Measurements from ENCODE around the gene RNF19B.
"Not testable (repeated sequence)": the region's sequence is repeated elsewhere in the genome, so short reads cannot be mapped to it uniquely, and the experiment has no call there.

The RNF19B gene, protein sequence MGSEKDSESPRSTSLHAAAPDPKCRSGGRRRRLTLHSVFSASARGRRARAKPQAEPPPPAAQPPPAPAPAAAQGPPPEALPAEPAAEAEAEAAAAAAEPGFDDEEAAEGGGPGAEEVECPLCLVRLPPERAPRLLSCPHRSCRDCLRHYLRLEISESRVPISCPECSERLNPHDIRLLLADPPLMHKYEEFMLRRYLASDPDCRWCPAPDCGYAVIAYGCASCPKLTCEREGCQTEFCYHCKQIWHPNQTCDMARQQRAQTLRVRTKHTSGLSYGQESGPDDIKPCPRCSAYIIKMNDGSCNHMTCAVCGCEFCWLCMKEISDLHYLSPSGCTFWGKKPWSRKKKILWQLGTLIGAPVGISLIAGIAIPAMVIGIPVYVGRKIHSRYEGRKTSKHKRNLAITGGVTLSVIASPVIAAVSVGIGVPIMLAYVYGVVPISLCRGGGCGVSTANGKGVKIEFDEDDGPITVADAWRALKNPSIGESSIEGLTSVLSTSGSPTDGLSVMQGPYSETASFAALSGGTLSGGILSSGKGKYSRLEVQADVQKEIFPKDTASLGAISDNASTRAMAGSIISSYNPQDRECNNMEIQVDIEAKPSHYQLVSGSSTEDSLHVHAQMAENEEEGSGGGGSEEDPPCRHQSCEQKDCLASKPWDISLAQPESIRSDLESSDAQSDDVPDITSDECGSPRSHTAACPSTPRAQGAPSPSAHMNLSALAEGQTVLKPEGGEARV

DNA sequence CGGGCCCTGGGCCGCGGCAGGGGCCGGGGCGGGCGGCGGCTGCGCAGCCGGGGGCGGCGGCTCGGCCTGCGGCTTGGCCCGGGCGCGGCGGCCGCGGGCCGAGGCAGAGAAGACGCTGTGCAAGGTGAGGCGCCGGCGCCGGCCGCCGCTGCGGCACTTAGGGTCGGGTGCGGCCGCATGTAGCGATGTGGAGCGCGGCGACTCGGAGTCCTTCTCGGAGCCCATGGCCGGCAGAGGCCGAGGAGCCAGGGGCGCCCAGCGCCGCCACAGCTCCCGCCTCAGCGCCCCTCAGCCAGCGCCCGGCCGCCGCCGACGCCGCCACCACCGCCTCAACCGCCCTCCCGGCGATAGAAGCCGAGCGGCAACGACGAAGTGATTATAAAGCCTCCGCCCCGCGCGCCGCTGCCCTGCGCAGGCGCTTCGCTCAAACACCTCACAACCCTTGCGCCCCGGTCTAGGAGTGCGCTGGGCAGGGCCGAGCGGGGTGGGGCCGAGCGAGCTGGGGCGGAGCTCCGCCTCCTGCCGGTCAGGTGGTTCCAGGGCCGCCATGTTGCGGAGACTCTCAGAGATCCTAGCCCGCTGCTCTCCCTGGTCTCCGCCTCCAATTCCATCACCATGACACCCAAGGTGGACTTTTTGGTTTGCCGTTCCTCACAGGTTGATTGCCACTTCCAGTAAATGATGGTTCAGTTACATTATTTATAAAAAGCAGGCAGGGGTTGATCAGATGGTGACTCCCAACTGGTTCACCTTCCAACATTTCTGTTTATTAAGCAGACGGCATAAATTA is at the start of gene RNF19B:
TSS of gene RNF19B (minus strand) at position 349 of the 790 bp plus-strand sequence. CDS start at position 225, 124 bp downstream.
- peak; percentile 94 for DNase-seq (ENCODE audit: low spot score)

DNA sequence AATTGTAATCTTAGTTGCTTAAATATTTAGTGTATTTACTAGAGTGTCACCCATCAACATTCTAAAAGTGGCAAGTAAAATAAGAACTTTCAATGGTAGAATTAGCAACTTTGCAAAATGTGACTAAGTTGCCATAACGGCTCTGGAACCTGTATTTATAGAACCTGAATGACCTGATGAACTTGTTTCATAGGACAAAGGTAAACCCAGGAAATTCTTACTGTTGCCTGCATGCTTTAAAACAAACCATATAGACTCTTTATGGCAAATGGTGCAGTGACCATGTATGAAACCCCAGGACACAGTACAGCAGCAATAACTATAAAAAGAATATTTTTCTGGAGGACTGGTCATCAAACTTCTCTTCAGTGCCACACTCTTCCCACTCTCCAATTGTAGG is 49.2 kb upstream of the RNF19B start:
- DNase-seq (ENCODE audit: low spot score), result no peak

DNA sequence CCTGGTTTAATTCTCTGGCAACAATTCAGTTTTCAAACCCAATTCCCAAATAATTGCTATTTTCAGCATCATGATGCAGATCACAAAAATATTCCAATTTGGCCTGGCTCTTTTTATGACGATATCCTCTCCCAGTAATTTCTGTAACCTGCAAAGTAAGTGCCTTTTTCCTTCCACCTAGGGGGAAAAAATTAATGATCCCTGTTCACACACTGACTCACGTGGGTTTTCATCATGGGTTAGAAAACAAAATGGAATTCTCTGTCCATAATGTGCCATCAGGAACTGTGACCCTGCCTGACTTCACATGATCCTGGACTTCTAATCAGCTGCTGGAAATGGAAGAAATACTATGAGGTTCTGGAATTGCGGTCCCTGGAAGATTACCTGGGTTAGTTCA is 47.6 kb upstream of the RNF19B start:
- no peak for DNase-seq (ENCODE audit: low spot score)

DNA sequence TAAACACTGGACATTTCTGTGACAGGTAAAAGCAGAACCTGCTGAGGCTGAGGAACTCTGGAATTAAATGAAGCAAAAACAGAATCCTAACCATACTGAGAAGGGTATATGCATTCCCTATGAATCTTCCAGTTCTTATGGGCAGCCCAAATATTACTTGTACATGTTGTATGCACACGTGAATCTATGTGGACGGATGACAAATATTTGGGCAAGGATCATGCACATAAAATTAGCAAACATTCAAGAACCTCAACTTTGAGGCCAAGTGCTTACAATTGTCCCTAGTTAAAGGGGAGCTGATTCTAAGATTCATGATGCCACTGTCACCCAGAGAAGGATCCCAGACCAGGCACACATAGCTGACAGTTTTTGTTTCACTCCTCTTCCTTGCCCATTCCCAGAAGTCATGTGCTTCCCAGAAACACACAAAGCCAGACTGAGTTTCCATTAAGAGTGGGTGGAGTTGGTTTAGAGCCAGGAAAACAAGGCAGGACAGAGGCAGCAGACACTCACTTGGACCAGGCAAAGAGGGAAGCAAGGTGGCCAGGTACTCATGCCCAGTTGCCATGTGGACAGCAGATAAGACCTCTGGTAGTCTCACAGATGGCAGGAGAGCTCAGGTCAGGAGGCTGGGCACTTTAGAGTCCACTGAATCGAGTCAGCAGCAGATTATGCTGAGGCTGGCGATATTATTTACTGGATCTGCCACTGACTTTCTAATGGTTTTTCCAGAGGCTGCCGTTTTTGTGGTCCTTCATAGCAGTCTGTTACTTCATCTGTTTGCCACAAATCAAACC is 46.5 kb upstream of the RNF19B start:
- DNase-seq (ENCODE audit: low spot score), result no peak

DNA sequence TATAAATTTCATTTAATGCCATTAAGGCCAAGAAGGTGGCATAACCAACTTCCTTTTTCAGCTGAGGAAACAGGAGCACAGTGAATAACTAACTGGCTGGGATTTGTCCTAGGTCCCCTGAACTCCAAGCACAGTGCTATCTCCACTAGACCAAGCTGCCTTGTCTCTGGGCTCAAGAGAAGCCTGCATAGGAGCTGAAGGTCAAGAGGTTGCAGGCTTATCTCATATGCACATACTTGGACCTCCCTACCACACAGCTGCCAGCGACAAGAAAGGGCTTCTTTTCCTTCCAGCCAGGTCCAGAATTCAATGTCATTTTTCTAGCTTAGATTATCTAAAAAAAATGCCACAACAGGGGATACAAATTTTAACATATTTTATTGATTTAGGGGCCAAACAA is 45.0 kb upstream of the RNF19B start:
- no peak for DNase-seq (ENCODE audit: low spot score)

DNA sequence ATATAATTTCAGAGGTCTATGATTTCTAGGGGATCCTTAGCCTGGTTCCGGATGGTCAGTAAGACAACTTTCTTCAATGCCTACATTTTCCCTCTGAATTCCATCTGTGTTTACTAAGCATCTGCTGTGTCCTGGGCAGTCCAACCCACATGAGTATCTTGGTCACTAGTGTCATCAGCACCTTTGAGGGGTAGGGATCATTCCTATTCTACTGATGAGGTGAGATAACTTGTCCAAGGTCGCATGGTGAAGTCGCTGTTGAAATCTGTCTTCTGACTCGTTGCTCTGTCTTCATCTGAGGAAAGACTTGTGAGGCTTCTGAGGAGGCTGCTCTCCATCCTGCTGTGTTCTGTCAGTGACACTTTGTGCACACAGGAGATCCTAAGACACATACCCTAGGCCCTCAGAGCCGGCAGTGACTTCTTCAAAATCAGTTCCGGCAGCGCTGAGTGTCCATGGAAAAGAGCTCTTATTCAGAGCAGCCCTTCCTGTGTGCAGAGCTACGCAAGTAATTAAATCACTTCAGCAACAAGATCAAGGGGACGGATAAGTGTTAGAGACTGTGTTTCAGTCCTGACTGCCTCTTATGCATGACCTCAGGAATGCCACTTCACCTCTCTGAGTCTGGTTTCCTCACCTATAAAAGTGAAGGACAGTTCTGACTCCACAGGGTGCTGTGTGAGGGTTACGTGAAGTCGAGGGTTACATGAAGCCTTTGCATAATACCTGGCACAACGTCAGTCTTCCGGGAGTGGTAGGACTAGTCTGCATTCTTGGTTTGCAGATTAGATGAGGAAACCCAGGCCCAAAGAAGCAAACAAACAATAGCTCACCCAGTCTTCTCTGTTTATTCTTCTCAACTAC is 43.7 kb upstream of the RNF19B start:
- DNase-seq (ENCODE audit: low spot score), result no peak

DNA sequence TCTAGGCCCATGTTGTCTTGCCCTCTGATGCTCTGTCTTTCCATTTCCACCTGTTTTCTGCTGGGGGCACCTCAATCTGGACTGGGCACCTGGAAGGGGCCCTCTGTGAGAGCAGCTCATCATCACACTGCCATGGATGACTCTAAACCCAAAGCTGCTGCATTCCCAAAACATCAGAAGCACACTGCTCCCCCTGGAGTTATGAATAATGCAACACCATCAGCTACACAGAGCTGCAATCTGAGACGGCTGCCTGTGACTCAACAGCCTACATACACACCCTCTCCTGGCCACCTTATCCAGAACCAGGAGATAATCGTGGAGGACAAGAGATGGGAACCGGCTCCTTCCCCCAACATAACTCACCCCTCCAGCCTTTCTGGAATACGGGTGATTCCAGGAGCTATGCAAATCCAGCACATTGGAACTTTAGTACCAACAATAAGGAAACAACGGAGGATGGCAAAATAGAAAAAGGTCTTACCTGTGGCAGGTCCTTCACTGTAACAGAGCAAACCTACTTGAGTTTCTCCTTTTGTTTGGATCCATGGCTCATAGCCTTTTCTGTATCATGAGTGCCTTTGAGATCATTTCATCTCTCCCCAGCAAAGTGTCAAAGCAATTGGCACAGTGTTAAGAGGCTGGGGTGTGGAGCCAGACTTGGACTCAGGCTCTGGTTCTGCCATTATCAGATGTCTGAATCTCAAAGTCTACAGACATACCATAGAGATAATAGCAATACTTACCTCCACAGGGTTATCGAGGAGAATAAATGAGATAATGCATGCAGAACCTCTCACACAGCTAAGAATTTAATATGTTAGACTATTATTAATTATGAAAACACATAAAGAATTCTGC is 42.8 kb upstream of the RNF19B start:
- DNase-seq (ENCODE audit: low spot score), result peak; percentile 88

DNA sequence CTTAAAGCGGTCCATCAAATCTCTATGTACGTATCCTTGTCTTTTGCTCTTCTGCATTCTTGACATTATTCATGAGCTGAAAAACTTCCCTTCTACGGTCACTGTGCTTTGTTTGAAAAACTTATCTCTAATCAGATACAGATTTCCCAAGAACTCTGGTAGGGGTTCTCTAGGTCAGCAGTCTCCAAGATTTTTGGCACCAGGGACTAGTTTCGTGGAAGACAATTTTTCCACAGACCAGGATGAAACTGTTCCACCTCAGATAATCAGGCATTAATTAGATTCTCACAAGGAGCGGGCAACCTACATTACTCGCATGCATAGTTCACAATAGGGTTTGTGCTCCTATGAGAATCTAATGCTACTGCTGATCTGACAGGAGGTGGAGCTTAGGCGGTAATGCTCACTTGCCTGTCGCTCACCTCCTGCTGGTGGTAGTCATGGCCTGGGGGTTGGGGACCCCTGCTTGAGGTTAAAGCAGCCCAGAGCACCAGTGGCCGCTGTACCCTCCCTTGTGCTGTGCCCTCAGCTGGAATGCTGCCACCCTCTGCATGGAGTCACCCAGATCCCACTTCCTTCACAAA is 41.3 kb upstream of the RNF19B start:
- DNase-seq (ENCODE audit: low spot score), result no peak

DNA sequence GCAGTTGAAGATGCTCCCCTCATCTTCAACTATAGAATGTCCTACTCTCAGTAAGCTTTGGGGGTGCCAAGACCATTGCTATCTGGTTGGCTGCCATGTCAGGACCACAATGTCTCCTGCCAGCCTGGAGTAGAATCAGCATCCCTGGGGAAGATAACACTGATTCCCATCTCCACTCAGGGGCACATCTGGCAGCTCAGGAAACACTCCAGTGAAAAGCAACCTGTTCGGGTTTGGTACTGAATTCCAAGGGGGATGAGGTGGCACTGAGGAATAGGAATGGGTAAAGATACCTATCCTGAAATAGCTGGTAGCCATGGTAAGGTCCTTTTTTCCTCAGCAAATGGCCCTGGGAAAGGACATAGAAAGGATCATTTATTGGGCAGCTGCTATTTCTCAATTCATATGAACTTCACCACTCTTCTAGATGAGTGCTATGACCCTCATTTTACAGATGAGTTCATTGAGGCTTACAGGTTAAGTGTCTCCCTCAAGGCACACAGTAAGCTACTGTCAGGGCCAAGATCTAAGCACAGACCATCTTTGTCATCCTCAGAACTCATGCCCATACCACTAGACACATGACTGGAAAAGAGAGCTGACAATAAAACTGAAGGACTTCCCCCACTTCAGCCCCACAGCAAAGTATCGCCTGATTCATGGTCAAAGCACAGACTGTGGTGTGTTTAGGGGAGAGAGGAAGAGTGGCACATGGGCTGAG is 40.7 kb upstream of the RNF19B start:
- DNase-seq (ENCODE audit: low spot score), result no peak

DNA sequence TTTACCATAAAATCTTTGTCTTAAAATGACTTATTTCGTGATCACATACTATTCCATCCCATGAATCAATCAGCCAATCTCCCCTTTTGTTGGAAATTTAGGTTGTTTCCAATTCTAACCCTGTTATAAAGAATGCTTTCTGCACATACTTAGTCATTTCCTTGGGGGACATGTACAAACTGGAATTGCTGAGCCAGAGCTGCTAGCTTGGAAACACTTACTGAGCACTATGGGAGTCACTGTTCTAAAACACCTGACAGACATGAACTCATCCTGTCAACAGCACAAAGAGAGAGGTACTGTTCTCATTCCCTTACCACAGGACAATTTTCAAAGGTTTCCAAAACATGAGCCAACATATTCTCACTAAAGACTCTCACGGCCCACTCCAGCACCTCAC is 40.0 kb upstream of the RNF19B start:
- DNase-seq (ENCODE audit: low spot score), result peak; percentile 45

DNA sequence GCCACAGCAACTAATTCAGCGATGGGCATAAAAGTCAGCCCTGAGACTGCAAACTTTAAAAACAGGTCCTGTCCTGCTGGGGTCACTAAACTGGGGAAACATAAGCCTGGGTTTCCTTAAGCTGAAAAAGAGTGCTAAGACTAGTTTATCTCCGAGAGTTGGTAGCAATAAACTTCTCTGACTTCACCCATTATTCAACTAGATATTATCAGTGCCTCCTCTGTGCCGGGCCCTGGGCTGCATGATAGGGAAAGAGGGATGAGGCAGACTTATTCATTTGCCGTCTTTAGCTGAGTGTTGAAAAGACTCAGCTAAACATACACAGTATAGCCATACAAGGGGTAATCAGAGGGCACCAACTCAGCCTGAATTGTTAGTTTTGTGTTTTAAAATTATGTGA is 39.0 kb upstream of the RNF19B start:
- DNase-seq (ENCODE audit: low spot score), result no peak

DNA sequence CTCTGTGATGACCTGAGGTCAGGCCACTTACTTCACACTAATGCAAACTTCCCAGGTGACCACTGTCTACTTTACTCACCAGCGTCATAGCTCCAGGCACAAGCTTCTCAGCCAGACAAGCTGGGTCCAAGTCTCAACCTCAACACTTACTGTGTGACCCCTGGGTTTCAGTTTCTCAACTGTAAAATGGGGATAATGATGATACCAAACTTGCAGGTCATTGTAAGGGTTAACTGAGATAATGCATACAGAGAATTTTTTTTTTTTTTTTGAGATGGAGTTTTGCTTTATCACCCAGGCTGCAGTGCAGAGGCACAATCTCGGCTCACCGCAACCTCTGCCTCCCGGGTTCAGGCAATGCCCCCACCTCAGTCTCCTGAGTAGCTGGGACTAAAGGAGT is 37.4 kb upstream of the RNF19B start:
- no peak for DNase-seq (ENCODE audit: low spot score)

DNA sequence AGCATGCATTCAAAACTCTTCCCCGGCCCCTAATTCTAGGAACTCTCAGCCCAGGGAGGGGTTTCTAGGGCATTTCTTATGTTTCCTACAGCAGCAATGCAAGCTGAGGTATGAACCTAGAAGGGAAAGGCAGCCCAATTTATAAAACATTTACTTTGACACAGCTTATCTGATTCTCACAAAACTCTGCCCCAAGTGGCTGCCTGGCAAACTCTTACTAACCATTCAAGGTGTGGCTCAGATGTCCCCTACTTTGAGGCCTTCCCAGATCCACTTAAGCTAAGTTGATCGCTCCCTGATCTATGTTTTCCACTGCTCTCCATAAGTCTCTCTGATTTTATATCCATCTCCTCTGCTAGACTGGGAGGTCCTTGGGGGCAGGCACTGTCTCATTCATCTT is 36.7 kb upstream of the RNF19B start:
- DNase-seq (ENCODE audit: low spot score), result peak; percentile 36

DNA sequence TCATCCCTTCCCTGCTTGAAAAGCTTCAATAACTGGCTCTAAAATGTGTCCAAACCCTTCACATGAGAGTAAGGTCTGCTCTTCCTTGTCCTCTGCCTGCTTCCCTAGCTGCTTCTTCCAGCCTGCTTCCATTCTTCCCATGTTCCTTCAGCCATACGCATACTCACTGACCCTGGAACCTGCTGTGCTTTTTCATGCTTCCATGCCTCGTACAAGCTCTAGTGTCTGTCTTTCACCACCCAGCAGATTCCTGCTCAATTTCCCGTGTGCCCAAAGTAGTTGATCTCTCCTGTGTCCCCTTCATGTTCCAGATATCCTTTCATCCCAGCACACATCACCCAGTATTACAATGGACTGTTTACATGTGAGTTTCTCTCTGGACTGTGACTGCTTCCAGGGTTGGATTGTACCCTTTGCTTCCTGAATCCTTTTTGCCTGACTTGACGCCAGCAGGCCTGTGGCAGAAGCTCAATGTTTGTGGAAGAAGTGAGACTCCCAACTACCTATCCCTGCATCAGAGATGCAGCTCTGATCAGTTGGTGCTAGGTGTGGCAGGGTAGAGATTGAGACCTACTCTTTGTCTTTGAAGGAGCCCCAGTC is 35.9 kb upstream of the RNF19B start:
- DNase-seq (ENCODE audit: low spot score), result no peak

DNA sequence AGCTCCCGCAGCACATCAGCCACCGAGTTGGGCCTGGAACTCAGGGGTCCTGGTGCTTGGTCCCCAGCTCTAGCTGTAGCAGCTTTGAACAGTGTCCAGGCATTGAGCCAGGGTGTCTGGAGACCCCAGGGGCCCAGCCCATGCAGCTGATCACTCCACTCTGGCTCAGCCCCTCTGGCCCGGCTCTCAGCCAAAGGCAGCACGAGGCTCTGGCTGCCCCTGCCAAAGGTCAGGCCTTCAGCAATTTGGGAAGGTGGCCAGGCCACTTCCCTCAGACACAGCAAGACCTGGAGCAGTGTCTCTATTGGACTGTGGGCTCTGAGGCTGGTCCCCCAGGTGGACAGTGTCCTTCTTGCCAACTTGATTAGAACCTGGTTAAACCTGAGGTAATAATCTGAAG is 34.4 kb upstream of the RNF19B start:
- no peak for DNase-seq (ENCODE audit: low spot score)

DNA sequence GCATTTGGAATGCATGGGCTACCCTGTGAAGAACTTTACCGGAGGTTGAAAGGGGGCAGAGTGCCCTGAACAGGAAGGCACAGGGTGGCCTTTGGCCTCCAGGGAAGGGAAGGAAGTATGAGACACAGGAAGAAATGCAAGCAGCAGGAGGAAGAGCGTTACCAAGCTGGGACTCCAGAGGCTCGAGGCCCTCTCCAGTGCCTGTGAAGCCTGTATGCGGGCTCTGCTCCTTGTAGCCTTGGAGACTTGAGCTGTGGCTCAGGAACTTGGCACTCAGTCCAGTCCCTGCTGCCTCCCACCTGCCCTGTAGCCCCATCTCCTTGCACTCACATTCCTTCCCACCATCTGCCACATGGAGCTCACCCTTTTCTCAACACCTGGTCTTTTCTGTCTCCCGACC is 33.5 kb upstream of the RNF19B start:
- no peak for DNase-seq (ENCODE audit: low spot score)

DNA sequence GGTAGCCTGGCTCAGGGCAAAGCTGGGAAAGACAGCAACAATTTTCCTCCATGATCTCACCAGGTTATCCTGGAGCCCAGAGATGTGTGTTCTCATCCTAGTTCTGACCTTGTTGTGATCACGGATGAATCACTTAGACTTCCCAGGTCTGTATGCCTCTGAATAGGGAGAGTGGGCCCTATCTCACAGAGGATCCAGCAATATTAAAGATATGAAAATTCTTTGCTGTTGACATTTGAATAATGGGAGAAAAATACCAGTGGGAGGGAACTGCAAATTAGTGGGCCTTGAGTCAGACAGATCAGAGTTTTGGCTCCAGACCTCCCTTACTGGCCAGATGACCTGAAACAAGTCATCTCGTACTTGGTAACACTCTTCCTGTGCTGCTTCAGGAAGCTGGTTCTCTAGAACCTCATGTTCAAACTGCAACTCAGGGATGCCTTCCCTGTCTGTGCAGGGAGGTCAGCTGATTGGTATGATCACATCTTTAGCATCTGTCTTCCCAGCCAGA is 32.8 kb upstream of the RNF19B start:
- peak; percentile 33 for DNase-seq (ENCODE audit: low spot score)

DNA sequence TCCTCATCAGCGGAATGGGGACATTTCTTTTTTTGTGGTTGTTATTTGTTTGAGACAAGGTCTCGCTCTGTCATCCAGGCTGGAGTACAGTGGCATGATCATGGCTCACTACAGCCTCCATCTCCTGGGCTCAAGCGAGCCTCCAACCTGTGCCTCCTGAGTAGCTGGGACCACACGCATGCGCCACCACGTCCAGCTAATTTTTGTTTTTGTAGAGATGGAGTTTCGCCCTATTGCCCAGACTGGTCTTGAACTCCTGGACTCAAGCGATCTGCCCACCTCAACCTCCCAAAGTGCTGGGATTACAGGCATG is 28.7 kb upstream of the RNF19B start:
- DNase-seq (ENCODE audit: low spot score), result not testable (repeated sequence)
